Endothelial cell of umbilical vein (primary cell): ENCODE measurements around the gene S100A1.

Source experiments
- CTCF ChIP-seq, 2 donors: IDR thresholded peaks; 1 replicate in 1 of 2; 2 replicates in 1 of 2; pipeline ENCODE4 v1.5.1; 2011; ENCODE audit warnings: low read length in 2 of 2, mild to moderate bottlenecking in 2 of 2, moderate library complexity in 2 of 2, control low read depth in 1 of 2, inconsistent platforms in 1 of 2, low read depth in 1 of 2; ENCODE audit not compliant: insufficient read depth in 1 of 2; ENCODE audit errors: extremely low read depth in 1 of 2
- EZH2 ChIP-seq: IDR thresholded peaks from 2 replicates; pipeline ENCODE4 v1.6.1; 2012; ENCODE audit warnings: borderline replicate concordance, low read depth, mild to moderate bottlenecking, moderate library complexity, low read length, inconsistent platforms; ENCODE audit not compliant: severe bottlenecking
- FOS ChIP-seq: IDR thresholded peaks from 2 replicates; pipeline ENCODE4 v1.6.1; 2011; ENCODE audit warnings: mild to moderate bottlenecking, low read length, moderate library complexity, borderline replicate concordance; ENCODE audit not compliant: insufficient read depth
- GATA2 ChIP-seq: IDR thresholded peaks from 2 replicates; pipeline ENCODE4 v1.7.0; 2011; ENCODE audit warnings: low read depth, mild to moderate bottlenecking, moderate library complexity, mixed read lengths, low read length; ENCODE audit not compliant: insufficient read length, insufficient read depth
- JUN ChIP-seq: IDR thresholded peaks from 2 replicates; pipeline ENCODE4 v1.6.1; 2011; ENCODE audit warnings: borderline replicate concordance, low read depth; ENCODE audit not compliant: insufficient read length, insufficient read depth
- MAX ChIP-seq: IDR thresholded peaks from 2 replicates; pipeline ENCODE4 v1.6.1; 2011; ENCODE audit not compliant: insufficient read depth, insufficient read length
- MYC ChIP-seq: IDR thresholded peaks from one replicate; pipeline ENCODE4 v1.6.1; 2011; ENCODE audit warnings: mild to moderate bottlenecking, low read depth, low read length
- POLR2A ChIP-seq: IDR thresholded peaks from 2 replicates; pipeline ENCODE4 v1.6.1; 2012; ENCODE audit warnings: low read depth, mild to moderate bottlenecking, control low read depth, low read length
- POLR2AphosphoS5 ChIP-seq: IDR thresholded peaks from 2 replicates; pipeline ENCODE4 v1.6.1; 2012; ENCODE audit warnings: low read depth, mild to moderate bottlenecking, control low read depth, low read length, moderate library complexity; ENCODE audit not compliant: insufficient read depth

GRCh38 chr1:153626904-153627714 is 1.1 kb upstream of the S100A1 start, which contains the start of gene S100A13:
- TF ChIP-seq CTCF (IDR thresholded peaks at IDR 0.05; ENCODE audit: extremely low read depth in 1 of 2, insufficient read depth in 1 of 2, low read depth in 1 of 2, low read length in 2 of 2) (peak; percentile 93), MYC (no peak), EZH2 (no peak), POLR2A (peak; percentile 98), MAX (peak; percentile 14), POLR2AphosphoS5 (peak; percentile 91), GATA2 (no peak), FOS (no peak), JUN (no peak)
